Adipocyte (in vitro differentiated cells): ENCODE data around the gene GP2.
"Not testable (repeated sequence)": the region's sequence is repeated elsewhere in the genome, so short reads cannot be mapped to it uniquely, and the experiment has no call there.

Experiments used
- DNase-seq: peaks from one replicate; pipeline ENCODE4 v3.0.0-alpha.2; 2015; ENCODE audit warnings: low read depth
- H3K27me3 ChIP-seq: replicated peaks from 2 replicates; pipeline ENCODE4 v1.7.0; 2013; ENCODE audit warnings: mild to moderate bottlenecking, low read length, moderate library complexity; ENCODE audit not compliant: control insufficient read depth, insufficient read depth
- H3K36me3 ChIP-seq: 2 replicates; pipeline ENCODE4 v1.7.0; 2013; ENCODE audit warnings: low read length, mild to moderate bottlenecking, moderate library complexity; ENCODE audit not compliant: control insufficient read depth, insufficient read depth, severe bottlenecking
- H3K4me1 ChIP-seq: 2 replicates; pipeline ENCODE4 v1.7.0; 2013; ENCODE audit warnings: mild to moderate bottlenecking, low read length, moderate library complexity; ENCODE audit not compliant: control insufficient read depth, insufficient read depth
- H3K4me3 ChIP-seq: 2 replicates; pipeline ENCODE4 v1.7.0; 2013; ENCODE audit warnings: mild to moderate bottlenecking, low read length, moderate library complexity
- H3K9ac ChIP-seq: 2 replicates; pipeline ENCODE4 v1.7.0; 2013; ENCODE audit warnings: mild to moderate bottlenecking, low read length, moderate library complexity
- H3K9me3 ChIP-seq: 2 replicates; pipeline ENCODE4 v1.7.0; 2013; ENCODE audit warnings: mild to moderate bottlenecking, low read length, moderate library complexity; ENCODE audit not compliant: control insufficient read depth

The GP2 gene

DNA sequence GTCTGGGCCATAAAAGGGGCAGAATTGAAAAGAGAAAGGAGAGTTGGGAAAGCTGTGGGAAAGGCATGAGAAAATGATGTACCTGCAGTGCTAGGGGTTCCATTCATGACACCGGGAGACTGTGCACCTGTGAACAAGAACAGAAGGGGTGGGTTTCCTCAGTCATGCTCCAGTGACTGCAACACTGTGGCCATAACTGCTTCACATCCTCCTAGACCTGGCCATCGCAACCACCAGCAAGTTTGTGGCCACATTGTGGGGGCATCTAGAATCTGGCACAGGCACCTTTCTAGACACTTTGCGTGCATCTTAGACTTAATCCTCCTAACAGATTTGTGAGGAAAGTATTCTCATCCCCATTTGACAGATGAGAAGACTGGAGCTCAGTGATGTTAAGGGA, 12.7 kb downstream of the GP2 start:
- Histone ChIP-seq H3K9ac (no peak overlapping the region), H3K9me3 (peaks cover 5% of the 10 kb centered on the region), H3K27me3 (peaks cover 8% of the 10 kb centered on the region), H3K36me3 (no peaks in the 10 kb centered on the region), H3K4me1 (no peaks in the 10 kb centered on the region), H3K4me3 (no peak overlapping the region)
- DNase-seq: no peak

DNA sequence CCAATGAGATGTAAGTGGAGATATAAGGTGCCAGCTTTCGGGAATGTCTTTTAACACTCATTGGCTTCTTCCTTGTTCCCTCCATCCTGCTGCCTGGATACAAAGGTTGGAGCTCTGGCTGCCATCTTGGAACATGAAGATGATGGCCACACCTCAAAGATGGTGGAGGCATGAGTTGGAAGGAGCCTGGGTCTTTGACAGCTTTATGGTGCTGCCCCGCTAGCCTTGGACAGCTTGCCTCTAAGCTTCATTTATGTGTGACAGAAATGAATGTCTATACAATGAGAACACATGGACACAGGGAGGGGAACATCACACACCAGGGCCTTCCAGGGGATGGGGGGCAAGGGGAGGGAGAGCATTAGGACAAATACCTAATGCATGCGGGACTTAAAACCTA, 13.6 kb downstream of the GP2 start:
- Histone ChIP-seq H3K36me3 (no peaks in the 10 kb centered on the region), H3K4me1 (no peaks in the 10 kb centered on the region), H3K27me3 (peaks cover 12% of the 10 kb centered on the region), H3K9ac (no peak overlapping the region), H3K9me3 (peaks cover 5% of the 10 kb centered on the region), H3K4me3 (no peak overlapping the region)
- no peak for DNase-seq

DNA sequence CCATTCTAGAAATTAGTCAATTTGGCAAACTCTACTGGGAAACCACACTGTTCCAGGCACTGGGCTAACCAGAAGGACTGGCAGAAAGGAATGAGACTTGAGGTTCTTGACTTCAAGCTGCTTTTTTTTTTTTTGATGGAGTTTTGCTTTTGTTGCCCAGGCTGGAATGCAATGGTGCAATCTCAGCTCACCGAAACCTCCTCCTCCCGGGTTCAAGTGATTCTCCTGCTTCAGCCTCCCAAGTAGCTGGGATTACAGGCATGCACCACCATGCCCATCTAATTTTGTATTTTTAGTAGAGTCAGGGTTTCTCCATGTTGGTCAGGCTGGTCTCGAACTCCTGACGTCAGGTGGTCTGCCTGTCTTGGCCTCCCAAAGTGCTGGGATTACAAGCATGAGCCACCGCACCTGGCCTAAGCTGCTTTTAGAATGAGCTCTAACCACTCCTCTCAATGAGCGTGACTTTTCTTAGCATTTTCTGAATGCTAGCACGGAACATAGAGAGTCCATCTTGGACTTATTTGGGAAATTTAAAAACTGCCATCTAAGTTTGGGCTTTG, 14.7 kb downstream of the GP2 start:
- not testable (repeated sequence) for DNase-seq

DNA sequence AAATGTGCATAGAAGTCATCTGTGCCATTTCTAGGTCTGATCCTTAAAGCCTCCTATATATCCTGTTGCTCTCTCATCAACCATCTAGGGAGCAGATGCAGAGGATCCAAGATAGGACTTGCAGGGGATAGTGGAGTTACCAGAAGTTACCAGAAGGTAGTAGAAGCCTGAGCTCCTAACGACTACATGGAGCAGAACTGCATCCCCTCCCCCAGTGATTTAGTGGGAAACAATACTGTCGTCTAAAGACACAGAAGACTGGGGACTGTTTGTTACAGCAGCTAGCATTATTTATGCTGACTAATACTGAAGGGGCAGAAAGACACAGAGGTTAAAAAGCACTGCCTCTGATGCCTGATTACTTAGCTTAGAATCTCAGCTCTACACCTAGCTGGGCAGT, 15.8 kb downstream of the GP2 start:
- Histone ChIP-seq H3K4me3 (no peak overlapping the region), H3K9me3 (peaks cover 5% of the 10 kb centered on the region), H3K9ac (no peak overlapping the region), H3K36me3 (no peaks in the 10 kb centered on the region), H3K4me1 (no peaks in the 10 kb centered on the region), H3K27me3 (peaks cover 18% of the 10 kb centered on the region)
- DNase-seq: no peak

More for the DNA sequence above, 14.7 kb downstream of the GP2 start:
- not testable (repeated sequence) for H3K9me3 ChIP-seq, H3K4me1 ChIP-seq, H3K4me3 ChIP-seq, H3K9ac ChIP-seq, H3K36me3 ChIP-seq
- peaks cover 13% of the 10 kb centered on the region for H3K27me3 ChIP-seq

DNA sequence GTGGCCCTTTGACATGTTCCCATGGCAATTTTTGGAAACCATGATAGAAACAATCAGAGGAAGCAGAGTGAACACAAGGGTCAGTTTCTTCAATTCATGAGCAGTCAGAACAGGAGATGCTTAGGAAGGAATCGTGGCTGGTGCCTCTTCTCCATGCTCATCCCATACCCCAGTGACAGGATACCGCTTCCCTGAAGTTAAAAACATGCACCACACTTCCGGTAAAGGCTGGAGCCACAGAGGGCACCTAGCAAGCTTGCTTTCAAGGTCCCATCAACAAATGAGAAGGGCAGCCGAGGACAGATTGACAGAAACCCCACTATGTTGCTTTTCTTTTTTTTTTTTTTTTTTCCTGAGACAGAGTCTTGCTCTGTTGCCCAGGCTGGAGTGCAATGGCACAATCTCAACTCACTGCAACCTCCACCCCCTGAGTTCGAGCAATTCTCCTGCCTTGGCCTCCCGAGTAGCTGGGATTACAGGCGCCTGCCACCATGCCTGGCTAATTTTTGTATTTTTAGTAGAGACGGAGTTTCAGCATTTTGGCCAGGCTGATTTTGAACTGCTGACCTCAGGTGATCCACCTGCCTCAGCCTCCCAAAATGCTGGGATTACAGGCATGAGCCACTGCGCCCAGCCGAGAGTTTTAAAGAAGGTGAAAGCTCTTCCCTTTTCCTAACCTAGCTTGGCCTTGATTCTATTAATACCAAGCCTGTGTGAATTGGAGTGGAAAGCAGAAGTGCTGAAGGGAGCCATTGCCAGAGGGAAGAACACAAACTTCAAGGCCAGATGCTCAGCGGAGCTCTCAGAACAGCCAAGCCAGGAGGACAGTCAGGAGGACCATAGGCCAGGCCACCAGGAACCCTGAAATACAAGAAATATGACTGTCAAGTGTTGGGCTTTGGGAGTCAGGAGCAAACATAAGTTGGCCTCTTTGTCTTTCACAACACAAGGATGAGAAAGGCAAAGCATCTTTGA, 16.6 kb downstream of the GP2 start:
- DNase-seq: no peak
- Histone ChIP-seq H3K9me3 (peaks cover 5% of the 10 kb centered on the region), H3K9ac (no peak overlapping the region), H3K36me3 (no peaks in the 10 kb centered on the region), H3K4me3 (no peak overlapping the region), H3K4me1 (no peaks in the 10 kb centered on the region), H3K27me3 (peaks cover 17% of the 10 kb centered on the region)

DNA sequence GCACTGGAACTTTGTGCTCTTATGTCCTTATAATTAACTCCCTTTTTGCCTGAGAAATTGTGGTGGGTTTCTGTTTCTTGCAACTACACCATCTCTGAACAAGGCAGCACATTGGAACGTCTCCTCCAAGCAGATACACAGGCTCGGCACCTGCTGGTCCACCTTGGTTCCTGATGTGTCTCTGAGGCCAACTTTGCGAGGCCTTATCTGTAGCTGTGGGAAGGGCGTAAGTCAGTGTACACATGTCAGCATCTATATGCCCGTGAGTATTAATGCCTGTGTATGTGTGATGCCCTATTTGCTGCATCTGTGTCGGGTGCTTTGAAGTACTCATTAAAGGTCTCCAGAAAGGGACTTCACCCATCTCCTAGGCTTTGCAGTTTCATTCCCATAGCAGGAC, 17.5 kb downstream of the GP2 start:
- Histone ChIP-seq H3K9ac (no peak overlapping the region), H3K9me3 (peaks cover 5% of the 10 kb centered on the region), H3K36me3 (no peaks in the 10 kb centered on the region)

DNA sequence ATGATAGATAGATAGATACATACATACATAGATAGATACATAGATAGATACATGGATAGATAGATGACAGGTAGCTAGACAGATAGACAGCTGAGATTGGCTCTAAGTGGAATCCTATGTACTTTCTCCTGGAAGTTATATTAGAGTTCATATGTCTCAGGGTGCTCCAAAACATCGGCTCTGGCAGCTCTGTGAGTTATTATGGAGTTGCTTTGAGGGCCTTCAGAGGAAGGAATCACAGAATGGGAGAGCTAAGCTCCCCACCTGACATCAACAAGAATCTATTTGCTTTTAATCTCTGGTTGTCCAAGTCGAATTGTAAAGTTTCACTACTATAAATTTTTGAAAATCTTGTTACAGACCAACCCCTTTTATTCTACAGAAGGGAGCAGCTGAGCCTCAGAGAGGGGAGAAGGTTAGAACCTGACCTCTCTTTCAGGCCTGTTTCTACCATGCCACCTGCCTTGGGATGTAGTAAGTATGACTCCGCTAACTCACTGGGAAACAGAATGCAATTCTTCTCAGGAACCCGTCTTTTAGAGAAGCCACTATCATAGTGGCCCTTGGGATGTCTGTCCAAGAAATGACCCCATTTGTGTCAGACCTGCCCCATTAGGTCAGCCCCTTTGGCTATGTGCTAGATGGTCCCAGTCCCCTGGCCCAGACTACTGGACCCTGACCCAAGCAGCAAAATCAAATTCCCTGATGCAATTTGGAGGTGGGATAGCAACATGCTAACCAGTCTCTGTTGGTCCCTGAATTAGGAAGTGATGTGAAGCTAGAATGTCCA, 18.3 kb downstream of the GP2 start:
- no peak overlapping the region for H3K9ac ChIP-seq
- no peaks in the 10 kb centered on the region for H3K4me1 ChIP-seq
- DNase-seq: no peak
- no peaks in the 10 kb centered on the region for H3K36me3 ChIP-seq
- peaks cover 5% of the 10 kb centered on the region for H3K9me3 ChIP-seq
- H3K4me3 ChIP-seq: no peak overlapping the region
- H3K27me3 ChIP-seq: peaks cover 11% of the 10 kb centered on the region

More for the DNA sequence above, 17.5 kb downstream of the GP2 start:
- H3K27me3 ChIP-seq: peaks cover 11% of the 10 kb centered on the region
- no peak for DNase-seq
- no peaks in the 10 kb centered on the region for H3K4me1 ChIP-seq
- H3K4me3 ChIP-seq: no peak overlapping the region

DNA sequence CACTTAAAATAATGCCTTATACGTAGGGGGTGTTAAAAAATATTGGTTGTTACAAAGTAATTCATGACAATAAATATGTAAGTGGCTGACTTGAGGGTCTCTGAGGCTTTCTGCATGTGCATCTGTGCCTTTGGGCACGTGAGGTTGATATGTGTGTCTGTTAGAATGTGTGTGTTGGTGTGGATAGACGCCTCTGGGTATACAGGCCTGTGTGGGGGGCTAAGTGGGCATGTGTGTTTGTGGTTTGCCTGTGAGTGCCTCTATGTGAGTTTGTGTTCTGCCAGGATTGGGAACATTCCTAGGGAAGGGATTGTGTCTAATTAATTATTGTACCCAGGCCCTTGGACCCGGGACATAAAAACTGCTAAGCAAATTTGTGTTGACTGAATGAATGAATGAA, 19.0 kb downstream of the GP2 start:
- Histone ChIP-seq H3K9me3 (peaks cover 5% of the 10 kb centered on the region), H3K4me3 (no peak overlapping the region), H3K27me3 (peaks cover 11% of the 10 kb centered on the region), H3K9ac (no peak overlapping the region), H3K36me3 (no peaks in the 10 kb centered on the region), H3K4me1 (no peaks in the 10 kb centered on the region)
- DNase-seq: no peak

DNA sequence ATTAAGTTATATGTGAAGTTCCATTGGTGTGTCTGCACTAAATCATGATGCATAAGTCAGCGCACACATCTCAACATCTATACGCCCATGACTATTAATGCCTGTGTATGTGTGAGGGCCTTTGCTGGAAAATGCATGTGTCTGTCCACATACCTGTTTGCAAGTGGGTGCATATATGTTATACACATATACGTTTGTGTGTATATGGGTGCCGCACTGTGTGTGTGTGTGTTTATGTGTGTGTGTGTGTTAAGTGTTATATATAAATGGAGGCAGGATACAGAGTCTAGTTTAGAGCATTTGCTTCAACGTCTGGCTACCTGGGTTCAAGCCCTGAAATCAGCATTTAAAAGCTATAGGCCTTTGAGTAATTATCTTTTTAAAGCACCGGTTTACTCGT, 19.5 kb downstream of the GP2 start:
- H3K9me3 ChIP-seq: peaks cover 5% of the 10 kb centered on the region
- no peak overlapping the region for H3K9ac ChIP-seq
- H3K36me3 ChIP-seq: no peaks in the 10 kb centered on the region
- no peaks in the 10 kb centered on the region for H3K4me1 ChIP-seq
- no peak for DNase-seq
- peaks cover 11% of the 10 kb centered on the region for H3K27me3 ChIP-seq
- H3K4me3 ChIP-seq: no peak overlapping the region

DNA sequence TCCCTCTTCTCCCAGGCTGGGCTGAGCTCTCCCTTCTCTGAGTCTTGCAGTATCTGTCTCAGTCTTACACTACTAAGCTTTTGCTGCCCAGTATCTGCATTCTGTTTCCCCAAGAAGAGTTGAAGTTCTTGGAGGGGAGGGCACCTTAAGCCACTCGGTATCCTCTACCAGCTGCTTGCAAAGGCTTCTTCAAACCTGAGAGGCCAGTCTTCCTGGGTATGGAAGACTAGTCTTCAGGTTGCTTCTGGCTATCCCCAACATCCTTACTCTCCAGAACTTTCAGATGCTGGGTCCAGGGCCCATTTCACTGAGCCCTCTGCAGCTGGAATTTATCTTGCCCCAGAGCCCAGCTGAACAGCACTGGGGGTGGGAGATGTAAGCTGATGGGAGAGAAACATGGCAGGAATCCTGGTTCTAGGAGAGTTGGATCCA, 20.1 kb downstream of the GP2 start:
- no peaks in the 10 kb centered on the region for H3K36me3 ChIP-seq
- no peak overlapping the region for H3K4me3 ChIP-seq
- no peak overlapping the region for H3K9ac ChIP-seq
- peaks cover 13% of the 10 kb centered on the region for H3K27me3 ChIP-seq
- peaks cover 5% of the 10 kb centered on the region for H3K9me3 ChIP-seq
- no peak for DNase-seq
- no peaks in the 10 kb centered on the region for H3K4me1 ChIP-seq

DNA sequence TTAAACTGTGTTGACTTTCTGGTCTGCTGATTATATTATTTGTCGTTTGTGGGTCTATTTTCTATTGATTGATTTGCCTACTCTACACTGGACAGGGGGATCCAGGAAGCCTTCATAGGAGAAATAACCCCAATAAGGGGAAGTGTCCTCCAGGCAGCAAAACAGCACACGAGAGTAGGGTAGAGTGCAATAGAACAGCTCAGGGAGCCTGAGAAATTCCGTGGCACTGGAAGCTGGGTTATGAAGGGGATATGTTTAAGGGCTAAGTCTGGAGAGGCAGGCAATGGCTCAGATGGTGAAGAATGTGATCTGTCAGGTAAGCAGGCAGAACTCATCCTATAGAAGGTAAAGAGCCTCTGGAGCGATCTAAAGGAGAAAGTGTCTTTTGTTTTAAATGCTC, 20.9 kb downstream of the GP2 start:
- DNase-seq: no peak
- peaks cover 14% of the 10 kb centered on the region for H3K27me3 ChIP-seq
- no peak overlapping the region for H3K4me3 ChIP-seq
- H3K36me3 ChIP-seq: no peaks in the 10 kb centered on the region
- no peak overlapping the region for H3K9ac ChIP-seq
- H3K4me1 ChIP-seq: no peaks in the 10 kb centered on the region
- peaks cover under 1% of the 10 kb centered on the region for H3K9me3 ChIP-seq
